Hepatocyte (in vitro differentiated cells): ENCODE measurements around the gene PIGU. TPM values are rescaled to one million over a fixed set of nuclear protein-coding genes. Genes with fewer than 3 reads are reported as not detected.
"Not testable (repeated sequence)": the region's sequence is repeated elsewhere in the genome, so short reads cannot be mapped to it uniquely, and the experiment has no call there.

Experiments used
- DNase-seq: peaks from one replicate; pipeline ENCODE4 v3.0.0-alpha.2; 2016; ENCODE audit warnings: low spot score
- H2AFZ ChIP-seq: fragments of 200-600 bp; sonication (generic); 2 replicates; pipeline ENCODE4 v1.6.0; 2016; ENCODE audit warnings: antibody characterized with exemption, mild to moderate bottlenecking
- H3K27ac ChIP-seq: fragments of 200-600 bp; sonication (generic); 2 replicates; pipeline ENCODE4 v1.5.1; 2016; ENCODE audit warnings: mild to moderate bottlenecking
- H3K27me3 ChIP-seq: fragments of 200-600 bp; sonication (generic); 2 replicates; pipeline ENCODE4 v1.6.1; 2016
- H3K36me3 ChIP-seq: fragments of 200-600 bp; sonication (generic); replicated peaks from 2 replicates; pipeline ENCODE4 v1.5.1; 2016; ENCODE audit warnings: low read depth; ENCODE audit not compliant: insufficient read depth
- H3K4me1 ChIP-seq: fragments of 200-600 bp; sonication (generic); 2 replicates; pipeline ENCODE4 v1.5.1; 2016; ENCODE audit warnings: mild to moderate bottlenecking, moderate library complexity; ENCODE audit not compliant: insufficient read depth
- H3K4me2 ChIP-seq: fragments of 200-600 bp; sonication (generic); 2 replicates; pipeline ENCODE4 v1.6.0; 2016
- H3K4me3 ChIP-seq: fragments of 200-600 bp; sonication (generic); 2 replicates; pipeline ENCODE4 v1.5.1; 2016; ENCODE audit warnings: mild to moderate bottlenecking
- H3K79me2 ChIP-seq: fragments of 200-600 bp; sonication (generic); 2 replicates; pipeline ENCODE4 v1.6.0; 2017; ENCODE audit warnings: mild to moderate bottlenecking
- H3K9me2 ChIP-seq: fragments of 200-600 bp; sonication (generic); replicated peaks from 2 replicates; pipeline ENCODE4 v1.6.0; 2017; ENCODE audit warnings: mild to moderate bottlenecking; ENCODE audit not compliant: insufficient read depth
- H3K9me3 ChIP-seq: fragments of 200-600 bp; sonication (generic); 2 replicates; pipeline ENCODE4 v1.5.1; 2016; ENCODE audit warnings: low read depth, mild to moderate bottlenecking
- H4K20me1 ChIP-seq: fragments of 200-600 bp; sonication (generic); 2 replicates; pipeline ENCODE4 v1.6.0; 2016; ENCODE audit warnings: mild to moderate bottlenecking; ENCODE audit not compliant: insufficient read depth, poor library complexity, severe bottlenecking
- CTCF ChIP-seq: fragments of 200-600 bp; sonication (generic); IDR thresholded peaks from 2 replicates; pipeline ENCODE4 v1.5.1; 2016; ENCODE audit warnings: antibody characterized with exemption, mild to moderate bottlenecking; ENCODE audit not compliant: poor library complexity
- EZH2 ChIP-seq: fragments of 200-600 bp; sonication (generic); IDR thresholded peaks from 2 replicates; pipeline ENCODE4 v1.6.1; 2016; ENCODE audit warnings: antibody characterized with exemption, mild to moderate bottlenecking, borderline replicate concordance
- EZH2phosphoT487 ChIP-seq: fragments of 200-600 bp; sonication (generic); IDR thresholded peaks from one replicate; pipeline ENCODE4 v1.6.1; 2018; ENCODE audit warnings: antibody characterized with exemption, mild to moderate bottlenecking, low read depth, moderate library complexity; ENCODE audit not compliant: unreplicated experiment, severe bottlenecking
- WGBS: methylation state at CpG from one replicate; pipeline ENCODE4 v1.1.6; 2016; ENCODE audit warnings: low lambda C conversion rate; ENCODE audit errors: missing lambda C conversion rate; 5-methylcytosine and 5-hydroxymethylcytosine counted together
- polyA plus RNA-seq: library from polyadenylated mRNA; unstranded; fragments of >200 nt; fragmentation: Nextera tagmentation; extraction: Ambion mirVana; gene quantifications from 2 replicates; pipeline ENCODE4 v1.2.1, GENCODE V29; 2016
- total RNA-seq: library from RNA; depleted of rRNA; stranded (reverse); fragments of >200 nt; gene quantifications from 2 replicates; pipeline ENCODE4 v1.2.3, GENCODE V29; 2014

Gene PIGU
- total and polyA plus RNA-seq, 2 experiments from 2014 or later: 19.3 to 31.5 TPM

GRCh38 chr20:34663213-34663943, 13.5 kb downstream of the PIGU start:
- Histone ChIP-seq H3K9me2 (no peaks in the 10 kb centered on the region), H2AFZ (no peak overlapping the region), H3K27me3 (no peaks in the 10 kb centered on the region), H3K4me1 (no peaks in the 10 kb centered on the region), H3K4me3 (no peak overlapping the region), H3K9me3 (no peaks in the 10 kb centered on the region), H3K79me2 (peaks cover 25% of the 10 kb centered on the region), H3K4me2 (no peak overlapping the region), H3K27ac (no peak overlapping the region), H3K36me3 (no peaks in the 10 kb centered on the region), H4K20me1 (no peaks in the 10 kb centered on the region)
- WGBS: 70% methylated on average over 5 of the region's 5 CpGs
- no peak for TF ChIP-seq CTCF
- no peak for TF ChIP-seq EZH2
- TF ChIP-seq EZH2phosphoT487: no peak
- no peak for DNase-seq

DNA sequence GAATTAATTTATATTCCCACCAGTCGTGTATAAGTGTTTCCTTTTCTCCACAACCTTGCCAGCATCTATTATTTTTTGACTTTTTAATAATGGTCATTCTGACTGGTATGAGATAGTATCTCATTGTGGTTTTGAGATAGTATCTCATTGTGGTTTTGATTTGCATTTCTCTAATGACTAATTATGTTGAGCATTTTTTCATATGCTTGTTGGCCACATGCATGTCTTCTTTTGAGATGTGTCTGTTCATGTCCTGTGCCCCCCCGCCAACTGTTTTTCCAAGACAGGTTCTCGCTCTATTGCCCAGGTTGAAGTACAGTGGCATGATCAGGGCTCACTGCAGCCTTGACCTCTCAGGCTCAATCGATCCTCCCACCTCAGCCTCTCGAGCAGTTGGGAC, 15.1 kb downstream of the PIGU start:
- not testable (repeated sequence) for H3K27me3 ChIP-seq, H3K27ac ChIP-seq, H2AFZ ChIP-seq, H3K4me2 ChIP-seq, DNase-seq, H3K4me3 ChIP-seq, H3K4me1 ChIP-seq, H3K9me3 ChIP-seq, H3K9me2 ChIP-seq, H3K36me3 ChIP-seq, H4K20me1 ChIP-seq
- WGBS: 86% methylated on average over 5 of the region's 5 CpGs
- H3K79me2 ChIP-seq: peaks cover 13% of the 10 kb centered on the region

DNA sequence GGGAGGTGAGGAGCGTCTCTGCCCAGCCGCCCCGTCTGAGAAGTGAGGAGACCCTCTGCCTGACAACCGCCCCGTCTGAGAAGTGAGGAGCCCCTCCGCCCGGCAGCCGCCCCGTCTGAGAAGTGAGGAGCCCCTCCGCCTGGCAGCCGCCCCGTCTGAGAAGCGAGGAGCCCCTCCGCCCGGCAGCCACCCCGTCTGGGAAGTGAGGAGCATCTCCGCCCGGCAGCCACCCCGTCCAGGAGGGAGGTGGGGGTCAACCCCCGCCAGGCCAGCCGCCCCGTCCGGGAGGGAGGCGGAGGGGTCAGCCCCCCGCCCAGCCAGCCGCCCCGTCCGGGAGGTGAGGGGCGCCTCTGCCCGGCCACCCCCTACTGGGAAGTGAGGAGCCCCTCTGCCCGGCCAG, 18.2 kb downstream of the PIGU start:
- H3K36me3 ChIP-seq, H3K27me3 ChIP-seq, H3K9me3 ChIP-seq, H3K9me2 ChIP-seq, H4K20me1 ChIP-seq, H3K4me1 ChIP-seq, DNase-seq, H3K27ac ChIP-seq, H2AFZ ChIP-seq, H3K79me2 ChIP-seq, H3K4me3 ChIP-seq, H3K4me2 ChIP-seq: not testable (repeated sequence)
- no CpG with 5 or more reads among the region's 31 CpGs for WGBS

GRCh38 chr20:34654207-34654744, 22.6 kb downstream of the PIGU start:
- Histone ChIP-seq H3K79me2 (no peaks in the 10 kb centered on the region), H3K4me2 (no peak overlapping the region), H4K20me1 (no peaks in the 10 kb centered on the region), H3K4me3 (no peak overlapping the region), H3K27ac (no peak overlapping the region), H2AFZ (no peak overlapping the region), H3K9me3 (no peaks in the 10 kb centered on the region), H3K36me3 (no peaks in the 10 kb centered on the region), H3K4me1 (no peaks in the 10 kb centered on the region), H3K9me2 (no peaks in the 10 kb centered on the region), H3K27me3 (no peaks in the 10 kb centered on the region)
- no peak for TF ChIP-seq EZH2phosphoT487
- TF ChIP-seq EZH2: no peak
- TF ChIP-seq CTCF: no peak
- no peak for DNase-seq
- 95% methylated on average over 7 of the region's 7 CpGs for WGBS
